IMR-90 (cell line): ENCODE measurements around the gene TEX52. TPM values are rescaled to one million over a fixed set of nuclear protein-coding genes. Genes with fewer than 3 reads are reported as not detected.

Experiments used
- ATAC-seq: fragments of 200-7000 bp; cut with Tn5 transposase; 2 replicates; pipeline ENCODE4 v1.9.1; 2020; ENCODE audit warnings: low read depth, mild to moderate bottlenecking, moderate library complexity
- BruUV-seq: library from RNA; stranded (reverse); fragments of 400-500 nt; replicated peaks from 2 replicates; lab custom pipeline; 2021; lab: Mats Ljungman, UMichigan
- CTCF ChIA-PET: fragments of 300-600 bp; formaldehyde crosslinking; extraction: SDS; loops from one replicate; lab custom pipeline; 2021; ENCODE audit warnings: antibody characterized with exemption; lab: Yijun Ruan, JAX
- POLR2A ChIA-PET: fragments of 300-600 bp; sonication (Branson Sonifier 250); formaldehyde crosslinking; loops from one replicate; lab custom pipeline; 2022; ENCODE audit warnings: antibody characterized with exemption; ENCODE audit not compliant: unreplicated experiment; lab: Charles Lee
- DNase-seq: peaks from one replicate; pipeline ENCODE4 v3.0.0; 2013
- H2AFZ ChIP-seq: replicated peaks from 2 replicates; pipeline ENCODE3; 2013; ENCODE audit warnings: low read length, mild to moderate bottlenecking; ENCODE audit not compliant: poor library complexity
- H2AK5ac ChIP-seq: 2 replicates; pipeline ENCODE4 v1.6.1; 2013; ENCODE audit warnings: low read depth, low read length, inconsistent platforms
- H2AK9ac ChIP-seq: replicated peaks from 2 replicates; pipeline ENCODE3; 2013; ENCODE audit warnings: mild to moderate bottlenecking, low read depth, low read length, moderate library complexity; ENCODE audit not compliant: poor library complexity
- H2BK120ac ChIP-seq: 2 replicates; pipeline ENCODE4 v1.6.1; 2013; ENCODE audit warnings: low read depth, low read length, inconsistent platforms
- H2BK15ac ChIP-seq: 3 replicates; pipeline ENCODE4 v1.6.1; 2013; ENCODE audit warnings: low read depth, low read length, inconsistent platforms
- H2BK20ac ChIP-seq: 2 replicates; pipeline ENCODE4 v1.6.1; 2013; ENCODE audit warnings: low read depth, mild to moderate bottlenecking, inconsistent platforms, low read length, moderate library complexity
- H2BK5ac ChIP-seq: 2 replicates; pipeline ENCODE4 v1.6.1; 2013; ENCODE audit warnings: mild to moderate bottlenecking, low read depth, low read length, inconsistent platforms; ENCODE audit not compliant: poor library complexity, severe bottlenecking
- H3K14ac ChIP-seq: replicated peaks from 2 replicates; pipeline ENCODE4 v1.6.1; 2013; ENCODE audit warnings: low read depth, low read length, inconsistent platforms
- H3K18ac ChIP-seq: 2 replicates; pipeline ENCODE4 v1.6.1; 2013; ENCODE audit warnings: low read depth, low read length, control low read depth
- H3K23ac ChIP-seq: 2 replicates; pipeline ENCODE4 v1.6.1; 2013; ENCODE audit warnings: low read depth, low read length, inconsistent platforms
- H3K27ac ChIP-seq: 2 replicates; pipeline ENCODE4 v1.5.1; 2013; ENCODE audit warnings: mild to moderate bottlenecking, control low read depth, low read length; ENCODE audit not compliant: insufficient read depth
- H3K27me3 ChIP-seq: 2 replicates; pipeline ENCODE4 v1.6.1; 2013; ENCODE audit warnings: low read length; ENCODE audit not compliant: control insufficient read depth, insufficient read depth
- H3K36me3 ChIP-seq: 2 replicates; pipeline ENCODE4 v1.6.1; 2013; ENCODE audit warnings: low read length, mixed read lengths; ENCODE audit not compliant: control insufficient read depth, insufficient read depth
- H3K4ac ChIP-seq: 2 replicates; pipeline ENCODE4 v1.6.1; 2013; ENCODE audit warnings: low read depth, low read length, inconsistent platforms
- H3K4me1 ChIP-seq: 2 replicates; pipeline ENCODE4 v1.6.1; 2013; ENCODE audit warnings: low read length, mixed read lengths; ENCODE audit not compliant: control insufficient read depth, insufficient read depth
- H3K4me2 ChIP-seq: 2 replicates; pipeline ENCODE4 v1.6.1; 2013; ENCODE audit warnings: low read depth, mild to moderate bottlenecking, control low read depth, low read length, moderate library complexity
- H3K4me3 ChIP-seq: 2 replicates; pipeline ENCODE4 v1.5.1; 2013; ENCODE audit warnings: low read depth, mild to moderate bottlenecking, control low read depth, low read length, moderate library complexity; ENCODE audit not compliant: insufficient read depth
- H3K56ac ChIP-seq: 2 replicates; pipeline ENCODE4 v1.6.1; 2013; ENCODE audit warnings: low read length, inconsistent platforms; ENCODE audit not compliant: insufficient read depth; ENCODE audit errors: extremely low read depth
- H3K79me1 ChIP-seq, 2 experiments: 2 replicates each; pipeline ENCODE4 v1.6.1; 2013; ENCODE audit warnings: low read length in 2 of 2, inconsistent platforms in 1 of 2, low read depth in 1 of 2
- H3K9ac ChIP-seq: 2 replicates; pipeline ENCODE4 v1.6.1; 2013; ENCODE audit warnings: low read depth, low read length, control low read depth
- H3K9me1 ChIP-seq: 2 replicates; pipeline ENCODE4 v1.6.1; 2013; ENCODE audit warnings: low read length, inconsistent platforms; ENCODE audit not compliant: insufficient read depth
- H3K9me3 ChIP-seq: 2 replicates; pipeline ENCODE4 v1.6.1; 2013; ENCODE audit warnings: low read length; ENCODE audit not compliant: control insufficient read depth, insufficient read depth
- H4K20me1 ChIP-seq: 2 replicates; pipeline ENCODE4 v1.6.1; 2013; ENCODE audit warnings: low read length, inconsistent platforms; ENCODE audit not compliant: insufficient read depth
- H4K5ac ChIP-seq: 2 replicates; pipeline ENCODE4 v1.6.1; 2013; ENCODE audit warnings: mild to moderate bottlenecking, low read depth, low read length, control low read depth
- H4K8ac ChIP-seq, 2 experiments: 2 replicates each; pipeline ENCODE4 v1.6.1; 2013; ENCODE audit warnings: low read depth in 2 of 2, low read length in 2 of 2, control low read depth in 1 of 2, inconsistent platforms in 1 of 2
- H4K91ac ChIP-seq: 2 replicates; pipeline ENCODE4 v1.6.1; 2013; ENCODE audit warnings: low read depth, low read length, inconsistent platforms; ENCODE audit not compliant: insufficient read depth
- CEBPB ChIP-seq: IDR thresholded peaks from 2 replicates; pipeline ENCODE4 v1.6.1; 2012; ENCODE audit warnings: low read depth, low read length, improper control_type of control experiment
- CHD1 ChIP-seq: IDR thresholded peaks from 2 replicates; pipeline ENCODE4 v1.6.1; 2012; ENCODE audit warnings: low read depth, low read length, improper control_type of control experiment
- FOS ChIP-seq: fragments of 150-350 bp; IDR thresholded peaks from 2 replicates; pipeline ENCODE4 v1.6.1; 2016; ENCODE audit warnings: low read depth, low read length
- MAZ ChIP-seq: IDR thresholded peaks from 2 replicates; pipeline ENCODE4 v1.6.1; 2012; ENCODE audit warnings: low read depth, mild to moderate bottlenecking, low read length, improper control_type of control experiment, moderate library complexity, borderline replicate concordance
- MXI1 ChIP-seq: IDR thresholded peaks from 2 replicates; pipeline ENCODE4 v1.6.1; 2012; ENCODE audit warnings: low read depth, mild to moderate bottlenecking, low read length, moderate library complexity, borderline replicate concordance
- POLR2A ChIP-seq: IDR thresholded peaks from 2 replicates; pipeline ENCODE4 v1.6.1; 2012; ENCODE audit warnings: mild to moderate bottlenecking, low read depth, low read length
- RAD21 ChIP-seq: IDR thresholded peaks from 2 replicates; pipeline ENCODE4 v1.6.1; 2012; ENCODE audit warnings: low read length, improper control_type of control experiment
- RCOR1 ChIP-seq: IDR thresholded peaks from 2 replicates; pipeline ENCODE4 v1.6.1; 2012; ENCODE audit warnings: mild to moderate bottlenecking, low read length, improper control_type of control experiment; ENCODE audit not compliant: insufficient replicate concordance
- RFX5 ChIP-seq: IDR thresholded peaks from 2 replicates; pipeline ENCODE4 v1.8.0; 2012; ENCODE audit warnings: low read depth, mild to moderate bottlenecking, low read length, moderate library complexity
- SMC3 ChIP-seq: fragments of 150-350 bp; IDR thresholded peaks from 2 replicates; pipeline ENCODE4 v1.6.1; 2016; ENCODE audit warnings: low read depth, mild to moderate bottlenecking, antibody characterized with exemption, low read length, moderate library complexity
- USF2 ChIP-seq: fragments of 150-350 bp; IDR thresholded peaks from 2 replicates; pipeline ENCODE4 v1.6.1; 2017; ENCODE audit warnings: mild to moderate bottlenecking, antibody characterized with exemption, low read length, low read depth
- WGBS, 2 experiments: methylation state at CpG; one replicate each; pipeline versions ENCODE4 v1.1.5 to v1.1.7; 2013; ENCODE audit warnings: missing lambda C conversion rate in 2 of 2; ENCODE audit not compliant: insufficient read length in 1 of 2; ENCODE audit errors: extremely low coverage in 2 of 2; 5-methylcytosine and 5-hydroxymethylcytosine counted together
- dilution Hi-C: fragments of 300-500 bp; cut with HindIII; formaldehyde crosslinking; loops from one replicate; pipeline ENCODE4 v1.14.3; 2018; ENCODE audit warnings: low sequenced_read_pairs; ENCODE audit not compliant: unreplicated experiment
- in situ Hi-C: fragments of 300-500 bp; cut with MboI; formaldehyde crosslinking; loops from 3 replicates; pipeline ENCODE4 v1.14.3; 2019; ENCODE audit warnings: low sequenced_read_pairs, inconsistent platforms, mixed read lengths
- intact Hi-C: fragments of 100-400 bp; cut with micrococcal nuclease; formaldehyde crosslinking; loops from 2 replicates; pipeline ENCODE4 v1.10.0; 2022
- polyA plus RNA-seq, 3 experiments: library from polyadenylated mRNA; depleted of rRNA; stranded (reverse); fragments of >200 nt; gene quantifications; 2 replicates each; pipeline ENCODE4 v1.2.3, GENCODE V29; 2012; ENCODE audit warnings: low replicate concordance in 1 of 3
- total RNA-seq: library from RNA; depleted of rRNA; stranded (reverse); fragments of >200 nt; gene quantifications from 2 replicates; pipeline ENCODE4 v1.2.3, GENCODE V29; 2012
- TF ChIP-seq, protein P1 (sequence below): conservative IDR thresholded peaks from 2 replicates; pipeline ENCODE4 v1.5.1; 2012; ENCODE audit warnings: mild to moderate bottlenecking, low read depth, low read length, improper control_type of control experiment

Gene TEX52
- total and polyA plus RNA-seq, 2 of the 4 experiments (the other 2 are of a cell fraction) = not detected

DNA sequence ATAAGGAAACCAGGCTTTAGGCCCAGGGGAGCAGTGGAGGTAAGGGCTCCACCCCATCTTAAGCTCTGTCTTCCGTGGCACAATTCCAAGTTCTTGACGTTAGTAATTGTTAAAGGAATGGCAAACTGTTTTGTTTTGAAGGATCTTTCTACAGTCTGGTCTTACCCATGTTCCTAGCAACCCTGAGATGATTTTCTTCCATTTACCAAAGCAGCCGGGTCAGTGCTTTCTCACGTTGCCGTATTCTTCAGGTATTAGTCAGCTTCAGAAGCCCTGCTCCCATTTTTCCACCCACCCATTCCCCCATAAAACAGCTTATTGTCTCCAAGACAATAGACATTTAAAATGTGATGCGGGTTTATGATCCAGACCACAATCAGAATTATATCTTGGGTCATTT lies 32.3 kb downstream of the TEX52 start:
- dilution Hi-C loops (no loop called here), intact Hi-C loops (no loop called here), in situ Hi-C loops (no loop called here)
- no peak overlapping the region for H2AK5ac ChIP-seq
- WGBS, 2 experiments = 100% methylated on average over 3 of the region's 6 CpGs; no CpG with 5 or more reads in 1 of the 2 experiments
- no peaks in the 10 kb centered on the region for H3K79me1 ChIP-seq
- no peak overlapping the region for H3K27ac ChIP-seq
- no peak overlapping the region for H3K4ac ChIP-seq
- H3K23ac ChIP-seq = no peak overlapping the region
- no peak for TF ChIP-seq RFX5
- TF ChIP-seq MXI1 = no peak
- no peak for TF ChIP-seq POLR2A
- TF ChIP-seq RCOR1 = no peak
- TF ChIP-seq SMC3 = no peak
- TF ChIP-seq RAD21 = no peak
- TF ChIP-seq USF2 = no peak
- TF ChIP-seq FOS = no peak
- no peak for TF ChIP-seq MAZ
- TF ChIP-seq CHD1 = no peak
- TF ChIP-seq, protein P1, sequence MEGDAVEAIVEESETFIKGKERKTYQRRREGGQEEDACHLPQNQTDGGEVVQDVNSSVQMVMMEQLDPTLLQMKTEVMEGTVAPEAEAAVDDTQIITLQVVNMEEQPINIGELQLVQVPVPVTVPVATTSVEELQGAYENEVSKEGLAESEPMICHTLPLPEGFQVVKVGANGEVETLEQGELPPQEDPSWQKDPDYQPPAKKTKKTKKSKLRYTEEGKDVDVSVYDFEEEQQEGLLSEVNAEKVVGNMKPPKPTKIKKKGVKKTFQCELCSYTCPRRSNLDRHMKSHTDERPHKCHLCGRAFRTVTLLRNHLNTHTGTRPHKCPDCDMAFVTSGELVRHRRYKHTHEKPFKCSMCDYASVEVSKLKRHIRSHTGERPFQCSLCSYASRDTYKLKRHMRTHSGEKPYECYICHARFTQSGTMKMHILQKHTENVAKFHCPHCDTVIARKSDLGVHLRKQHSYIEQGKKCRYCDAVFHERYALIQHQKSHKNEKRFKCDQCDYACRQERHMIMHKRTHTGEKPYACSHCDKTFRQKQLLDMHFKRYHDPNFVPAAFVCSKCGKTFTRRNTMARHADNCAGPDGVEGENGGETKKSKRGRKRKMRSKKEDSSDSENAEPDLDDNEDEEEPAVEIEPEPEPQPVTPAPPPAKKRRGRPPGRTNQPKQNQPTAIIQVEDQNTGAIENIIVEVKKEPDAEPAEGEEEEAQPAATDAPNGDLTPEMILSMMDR = no peak
- no peak for TF ChIP-seq CEBPB
- no peak overlapping the region for H2AK9ac ChIP-seq
- H3K9ac ChIP-seq = no peak overlapping the region
- H3K4me2 ChIP-seq = no peak overlapping the region
- no peaks in the 10 kb centered on the region for H4K20me1 ChIP-seq
- no peak for ATAC-seq
- no peak overlapping the region for H3K4me3 ChIP-seq
- H4K5ac ChIP-seq = no peak overlapping the region
- CTCF ChIA-PET = interaction anchor here (1.0 kb wide), 1 partner anchor 9 kb away, joined by 3 read pairs; no protein-coding TSS in a partner anchor
- no peak overlapping the region for H4K8ac ChIP-seq
- DNase-seq = no peak
- no peak overlapping the region for H4K91ac ChIP-seq
- POLR2A ChIA-PET = no interaction called here
- no peak overlapping the region for H2BK15ac ChIP-seq
- no peaks in the 10 kb centered on the region for H3K9me1 ChIP-seq
- H3K18ac ChIP-seq = no peak overlapping the region
- no peak overlapping the region for H2BK120ac ChIP-seq
- no peaks in the 10 kb centered on the region for H3K27me3 ChIP-seq
- no peak overlapping the region for H2AFZ ChIP-seq
- no peaks in the 10 kb centered on the region for H3K4me1 ChIP-seq
- H2BK5ac ChIP-seq = no peak overlapping the region
- BruUV-seq = no TSS peak
- no peak overlapping the region for H3K56ac ChIP-seq
- H3K14ac ChIP-seq = no peak overlapping the region
- H2BK20ac ChIP-seq = no peak overlapping the region
- H3K9me3 ChIP-seq = no peaks in the 10 kb centered on the region
- peaks cover 71% of the 10 kb centered on the region for H3K36me3 ChIP-seq
